HTR-8/SVneo (cell line): Measurements from ENCODE around the gene GSC2.

Source experiments
- DNase-seq: peaks from one replicate; pipeline ENCODE4 v3.0.0; 2011; ENCODE audit warnings: low spot score, mixed read lengths; ENCODE audit not compliant: insufficient read length
- FAIRE-seq: peaks from 2 replicates; lab custom pipeline; 2011; peaks lifted over from hg19 to GRCh38; lab: Jason Lieb, UNC

The GSC2 gene

GRCh38 chr22:19123936-19124335, 26.2 kb downstream of the GSC2 start:
- FAIRE-seq (no peak), DNase-seq (no peak)

GRCh38 chr22:19122752-19123492, 27.2 kb downstream of the GSC2 start:
- DNase-seq, result peak; percentile 38
- FAIRE-seq, result no peak

GRCh38 chr22:19122143-19122751, 27.8 kb downstream of the GSC2 start, which contains the start of gene DGCR2:
TSS of gene DGCR2 (minus strand) at chr22:19122412. CDS start at chr22:19122206, 206 bp downstream.
- FAIRE-seq (peak; percentile 71), DNase-seq (peak; percentile 93)

- DNase-seq (peak; percentile 23), FAIRE-seq (no peak)
Measured at GRCh38 chr22:19121631-19122142, 28.4 kb downstream of the GSC2 start.

GRCh38 chr22:19120829-19121630, 29.1 kb downstream of the GSC2 start:
- FAIRE-seq, result peak; percentile 4
- peak; percentile 73 for DNase-seq

- FAIRE-seq, result no peak
Measured at GRCh38 chr22:19119949-19120348, 30.1 kb downstream of the GSC2 start.

GRCh38 chr22:19118329-19118880, 31.7 kb downstream of the GSC2 start:
- DNase-seq (no peak), FAIRE-seq (no peak)

More at GRCh38 chr22:19119949-19120348, 30.1 kb downstream of the GSC2 start:
- no peak for DNase-seq

- DNase-seq (no peak), FAIRE-seq (no peak)
Measured at GRCh38 chr22:19117111-19117512, 33.0 kb downstream of the GSC2 start.

- DNase-seq, result no peak
- FAIRE-seq, result no peak
Measured at GRCh38 chr22:19115628-19116027, 34.5 kb downstream of the GSC2 start.

GRCh38 chr22:19114984-19115552, 35.0 kb downstream of the GSC2 start:
- FAIRE-seq (no peak), DNase-seq (no peak)

- FAIRE-seq (no peak), DNase-seq (no peak)
Measured at GRCh38 chr22:19113429-19113828, 36.7 kb downstream of the GSC2 start.

- no peak for DNase-seq
- no peak for FAIRE-seq
Measured at GRCh38 chr22:19111584-19111983, 38.5 kb downstream of the GSC2 start.

GRCh38 chr22:19111140-19111539, 39.0 kb downstream of the GSC2 start:
- FAIRE-seq (no peak), DNase-seq (no peak)

GRCh38 chr22:19110646-19111045, 39.4 kb downstream of the GSC2 start:
- no peak for DNase-seq

GRCh38 chr22:19110064-19110458, 40.0 kb downstream of the GSC2 start:
- DNase-seq (no peak), FAIRE-seq (no peak)

More at GRCh38 chr22:19110646-19111045, 39.4 kb downstream of the GSC2 start:
- no peak for FAIRE-seq

GRCh38 chr22:19109198-19110063, 40.7 kb downstream of the GSC2 start:
- DNase-seq (no peak), FAIRE-seq (no peak)

- DNase-seq (no peak), FAIRE-seq (no peak)
Measured at GRCh38 chr22:19108807-19109197, 41.3 kb downstream of the GSC2 start.

GRCh38 chr22:19107730-19108074, 42.4 kb downstream of the GSC2 start:
- FAIRE-seq (no peak), DNase-seq (no peak)
